Rectal smooth muscle tissue (tissue), 1 donor: Measurements from ENCODE around the gene TSPAN1.

Experiments used
- H3K27ac ChIP-seq: one replicate; pipeline ENCODE4 v1.7.0; 2013; ENCODE audit warnings: low read depth, low read length, inconsistent platforms
- H3K27me3 ChIP-seq: one replicate; pipeline ENCODE4 v1.7.0; 2013; ENCODE audit warnings: low read length; ENCODE audit not compliant: control insufficient read depth, insufficient read depth
- H3K36me3 ChIP-seq: one replicate; pipeline ENCODE4 v1.7.0; 2013; ENCODE audit warnings: low read length; ENCODE audit not compliant: control insufficient read depth, insufficient read depth
- H3K4me1 ChIP-seq: one replicate; pipeline ENCODE4 v1.7.0; 2013; ENCODE audit warnings: low read length; ENCODE audit not compliant: control insufficient read depth, insufficient read depth
- H3K4me3 ChIP-seq: one replicate; pipeline ENCODE4 v1.7.0; 2013; ENCODE audit warnings: low read length
- H3K9ac ChIP-seq: one replicate; pipeline ENCODE4 v1.7.0; 2013; ENCODE audit warnings: low read length

TSPAN1 gene

GRCh38 chr1:46137916-46138315 is 37.0 kb upstream of the TSPAN1 start:
- Histone ChIP-seq H3K4me3 (no peak overlapping the region), H3K4me1 (peaks cover 8% of the 10 kb centered on the region), H3K36me3 (no peaks in the 10 kb centered on the region), H3K9ac (no peak overlapping the region), H3K27me3 (no peaks in the 10 kb centered on the region), H3K27ac (no peak overlapping the region)

- no peak overlapping the region for H3K9ac ChIP-seq
- H3K27me3 ChIP-seq: no peaks in the 10 kb centered on the region
- no peak overlapping the region for H3K27ac ChIP-seq
- H3K4me3 ChIP-seq: no peak overlapping the region
- H3K36me3 ChIP-seq: no peaks in the 10 kb centered on the region
- H3K4me1 ChIP-seq: no peaks in the 10 kb centered on the region
Measured at GRCh38 chr1:46148318-46148717, 26.6 kb upstream of the TSPAN1 start.

- Histone ChIP-seq H3K4me1 (no peaks in the 10 kb centered on the region), H3K27me3 (no peaks in the 10 kb centered on the region), H3K36me3 (no peaks in the 10 kb centered on the region), H3K27ac (no peak overlapping the region), H3K9ac (no peak overlapping the region), H3K4me3 (no peak overlapping the region)
Measured at GRCh38 chr1:46150085-46150484, 24.8 kb upstream of the TSPAN1 start.

- Histone ChIP-seq H3K36me3 (no peaks in the 10 kb centered on the region), H3K27me3 (no peaks in the 10 kb centered on the region), H3K4me1 (no peaks in the 10 kb centered on the region), H3K9ac (no peak overlapping the region), H3K4me3 (no peak overlapping the region), H3K27ac (no peak overlapping the region)
Measured at GRCh38 chr1:46152016-46152415, 22.9 kb upstream of the TSPAN1 start.

GRCh38 chr1:46153228-46153627 is 21.7 kb upstream of the TSPAN1 start:
- Histone ChIP-seq H3K27me3 (no peaks in the 10 kb centered on the region), H3K9ac (no peak overlapping the region), H3K27ac (no peak overlapping the region), H3K4me1 (no peaks in the 10 kb centered on the region), H3K36me3 (no peaks in the 10 kb centered on the region), H3K4me3 (no peak overlapping the region)

GRCh38 chr1:46153732-46154131 is 21.2 kb upstream of the TSPAN1 start:
- no peaks in the 10 kb centered on the region for H3K36me3 ChIP-seq
- H3K4me3 ChIP-seq: no peak overlapping the region
- H3K27ac ChIP-seq: no peak overlapping the region
- no peaks in the 10 kb centered on the region for H3K4me1 ChIP-seq
- H3K27me3 ChIP-seq: no peaks in the 10 kb centered on the region
- H3K9ac ChIP-seq: no peak overlapping the region

GRCh38 chr1:46157916-46158311 is 17.0 kb upstream of the TSPAN1 start:
- no peak overlapping the region for H3K27ac ChIP-seq
- H3K9ac ChIP-seq: no peak overlapping the region
- no peak overlapping the region for H3K4me3 ChIP-seq
- H3K36me3 ChIP-seq: no peaks in the 10 kb centered on the region
- H3K27me3 ChIP-seq: no peaks in the 10 kb centered on the region
- no peaks in the 10 kb centered on the region for H3K4me1 ChIP-seq

GRCh38 chr1:46158312-46159281 is 16.3 kb upstream of the TSPAN1 start:
- Histone ChIP-seq H3K4me3 (no peak overlapping the region), H3K27ac (no peak overlapping the region), H3K4me1 (no peaks in the 10 kb centered on the region), H3K36me3 (no peaks in the 10 kb centered on the region), H3K27me3 (no peaks in the 10 kb centered on the region), H3K9ac (no peak overlapping the region)

- H3K4me1 ChIP-seq: no peaks in the 10 kb centered on the region
- no peak overlapping the region for H3K27ac ChIP-seq
- H3K9ac ChIP-seq: no peak overlapping the region
- no peaks in the 10 kb centered on the region for H3K36me3 ChIP-seq
- no peaks in the 10 kb centered on the region for H3K27me3 ChIP-seq
- no peak overlapping the region for H3K4me3 ChIP-seq
Measured at GRCh38 chr1:46159516-46159915, 15.4 kb upstream of the TSPAN1 start.

GRCh38 chr1:46160212-46160611 is 14.7 kb upstream of the TSPAN1 start:
- H3K4me1 ChIP-seq: no peaks in the 10 kb centered on the region
- H3K27ac ChIP-seq: no peak overlapping the region
- H3K4me3 ChIP-seq: no peak overlapping the region
- no peaks in the 10 kb centered on the region for H3K36me3 ChIP-seq
- H3K27me3 ChIP-seq: no peaks in the 10 kb centered on the region
- H3K9ac ChIP-seq: no peak overlapping the region

GRCh38 chr1:46166521-46167462 is 8.1 kb upstream of the TSPAN1 start:
- no peak overlapping the region for H3K27ac ChIP-seq
- no peak overlapping the region for H3K9ac ChIP-seq
- H3K36me3 ChIP-seq: no peaks in the 10 kb centered on the region
- H3K27me3 ChIP-seq: no peaks in the 10 kb centered on the region
- peak overlapping the region; percentile 58 for H3K4me3 ChIP-seq
- H3K4me1 ChIP-seq: no peaks in the 10 kb centered on the region

- no peak overlapping the region for H3K4me3 ChIP-seq
- no peaks in the 10 kb centered on the region for H3K36me3 ChIP-seq
- no peaks in the 10 kb centered on the region for H3K27me3 ChIP-seq
- no peak overlapping the region for H3K9ac ChIP-seq
- H3K4me1 ChIP-seq: peaks cover 6% of the 10 kb centered on the region
- no peak overlapping the region for H3K27ac ChIP-seq
Measured at GRCh38 chr1:46168477-46168876, 6.4 kb upstream of the TSPAN1 start.
